RPMI7951 (cell line): Measurements from ENCODE around the gene SMARCB1. TPM values are rescaled to one million over a fixed set of nuclear protein-coding genes. Genes with fewer than 3 reads are reported as not detected.

Experiments used
- DNase-seq: peaks from one replicate; pipeline ENCODE4 v3.0.0-alpha.2; 2012; ENCODE audit warnings: low read depth
- total RNA-seq: library from RNA; depleted of rRNA; stranded (reverse); fragments of >200 nt; shearing (Covaris generic); gene quantifications from 2 replicates; pipeline ENCODE4 v1.2.3, GENCODE V29; 2014; rRNA removed

The SMARCB1 gene
- total RNA-seq, 1 experiment from 2014 or later = 72.3 TPM

- no peak for DNase-seq
These were observed 97.4 kb downstream of the SMARCB1 start for GRCh38 chr22:23884140-23884539.

Other genes with a start within 250 kb of the SMARCB1 start
- not detected in 2 replicates for gene IGLL1, start 206.7 kb upstream of the SMARCB1 start, total RNA-seq
- not detected in 2 replicates for gene DRICH1, start 154.6 kb upstream of the SMARCB1 start, total RNA-seq
- 0.12 TPM in 1 of 2 replicates, not detected in the other for gene RGL4, start 96.0 kb upstream of the SMARCB1 start, total RNA-seq
- gene ZNF70, start 35.9 kb upstream of the SMARCB1 start, total RNA-seq = 1.8 and 2.9 TPM in 2 replicates
- not detected in 2 replicates for gene VPREB3, start 32.5 kb upstream of the SMARCB1 start, total RNA-seq
- not detected in 2 replicates for gene C22orf15, start 24.0 kb upstream of the SMARCB1 start, total RNA-seq
- gene CHCHD10, start 19.0 kb upstream of the SMARCB1 start, total RNA-seq = 1.8 and 13.9 TPM in 2 replicates
- 52.3 and 55.0 TPM in 2 replicates for gene MMP11, start 14.1 kb upstream of the SMARCB1 start, total RNA-seq
- gene DERL3, start 52.0 kb downstream of the SMARCB1 start, total RNA-seq = 1.9 and 4.2 TPM in 2 replicates
- gene SLC2A11, start 70.9 kb downstream of the SMARCB1 start, total RNA-seq = 32.1 and 39.5 TPM in 2 replicates
- 582 and 667 TPM in 2 replicates for gene MIF, start 107.4 kb downstream of the SMARCB1 start, total RNA-seq
- 18.5 and 21.4 TPM in 2 replicates for gene GSTT2B, start 174.2 kb downstream of the SMARCB1 start, total RNA-seq
- 1.9 and 2.3 TPM in 2 replicates for gene DDTL, start 179.9 kb downstream of the SMARCB1 start, total RNA-seq
- gene DDT, start 187.5 kb downstream of the SMARCB1 start, total RNA-seq = 218 and 257 TPM in 2 replicates
- 0.29 and 0.84 TPM in 2 replicates for gene GSTT2, start 193.2 kb downstream of the SMARCB1 start, total RNA-seq
- not detected in 2 replicates for gene GSTT4, start 218.5 kb downstream of the SMARCB1 start, total RNA-seq
- gene CABIN1, start 224.3 kb downstream of the SMARCB1 start, total RNA-seq = 18.9 and 19.5 TPM in 2 replicates